Endothelial cell of umbilical vein (primary cell): Measurements from ENCODE around the gene DHX40.

Source experiments
- EZH2 ChIP-seq: IDR thresholded peaks from 2 replicates; pipeline ENCODE4 v1.6.1; 2012; ENCODE audit warnings: borderline replicate concordance, low read depth, mild to moderate bottlenecking, moderate library complexity, low read length, inconsistent platforms; ENCODE audit not compliant: severe bottlenecking
- FOS ChIP-seq: IDR thresholded peaks from 2 replicates; pipeline ENCODE4 v1.6.1; 2011; ENCODE audit warnings: mild to moderate bottlenecking, low read length, moderate library complexity, borderline replicate concordance; ENCODE audit not compliant: insufficient read depth
- GATA2 ChIP-seq: IDR thresholded peaks from 2 replicates; pipeline ENCODE4 v1.7.0; 2011; ENCODE audit warnings: low read depth, mild to moderate bottlenecking, moderate library complexity, mixed read lengths, low read length; ENCODE audit not compliant: insufficient read length, insufficient read depth
- JUN ChIP-seq: IDR thresholded peaks from 2 replicates; pipeline ENCODE4 v1.6.1; 2011; ENCODE audit warnings: borderline replicate concordance, low read depth; ENCODE audit not compliant: insufficient read length, insufficient read depth
- MAX ChIP-seq: IDR thresholded peaks from 2 replicates; pipeline ENCODE4 v1.6.1; 2011; ENCODE audit not compliant: insufficient read depth, insufficient read length
- MYC ChIP-seq: IDR thresholded peaks from one replicate; pipeline ENCODE4 v1.6.1; 2011; ENCODE audit warnings: mild to moderate bottlenecking, low read depth, low read length
- POLR2A ChIP-seq: IDR thresholded peaks from 2 replicates; pipeline ENCODE4 v1.6.1; 2012; ENCODE audit warnings: low read depth, mild to moderate bottlenecking, control low read depth, low read length
- POLR2AphosphoS5 ChIP-seq: IDR thresholded peaks from 2 replicates; pipeline ENCODE4 v1.6.1; 2012; ENCODE audit warnings: low read depth, mild to moderate bottlenecking, control low read depth, low read length, moderate library complexity; ENCODE audit not compliant: insufficient read depth
- TF ChIP-seq, protein P1 (sequence below), 2 donors: IDR thresholded peaks; 1 replicate in 1 of 2; 2 replicates in 1 of 2; pipeline ENCODE4 v1.5.1; 2011; ENCODE audit warnings: low read length in 2 of 2, mild to moderate bottlenecking in 2 of 2, moderate library complexity in 2 of 2, control low read depth in 1 of 2, inconsistent platforms in 1 of 2, low read depth in 1 of 2; ENCODE audit not compliant: insufficient read depth in 1 of 2; ENCODE audit errors: extremely low read depth in 1 of 2

GRCh38 chr17:59565171-59565958 lies at the start of gene DHX40:
- TF ChIP-seq POLR2AphosphoS5 (peak; percentile 57), MAX (peak; percentile 98), EZH2 (no peak), POLR2A (peak; percentile 20), MYC (no peak), GATA2 (no peak), FOS (no peak), JUN (no peak)
- TF ChIP-seq, protein P1, sequence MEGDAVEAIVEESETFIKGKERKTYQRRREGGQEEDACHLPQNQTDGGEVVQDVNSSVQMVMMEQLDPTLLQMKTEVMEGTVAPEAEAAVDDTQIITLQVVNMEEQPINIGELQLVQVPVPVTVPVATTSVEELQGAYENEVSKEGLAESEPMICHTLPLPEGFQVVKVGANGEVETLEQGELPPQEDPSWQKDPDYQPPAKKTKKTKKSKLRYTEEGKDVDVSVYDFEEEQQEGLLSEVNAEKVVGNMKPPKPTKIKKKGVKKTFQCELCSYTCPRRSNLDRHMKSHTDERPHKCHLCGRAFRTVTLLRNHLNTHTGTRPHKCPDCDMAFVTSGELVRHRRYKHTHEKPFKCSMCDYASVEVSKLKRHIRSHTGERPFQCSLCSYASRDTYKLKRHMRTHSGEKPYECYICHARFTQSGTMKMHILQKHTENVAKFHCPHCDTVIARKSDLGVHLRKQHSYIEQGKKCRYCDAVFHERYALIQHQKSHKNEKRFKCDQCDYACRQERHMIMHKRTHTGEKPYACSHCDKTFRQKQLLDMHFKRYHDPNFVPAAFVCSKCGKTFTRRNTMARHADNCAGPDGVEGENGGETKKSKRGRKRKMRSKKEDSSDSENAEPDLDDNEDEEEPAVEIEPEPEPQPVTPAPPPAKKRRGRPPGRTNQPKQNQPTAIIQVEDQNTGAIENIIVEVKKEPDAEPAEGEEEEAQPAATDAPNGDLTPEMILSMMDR (IDR thresholded peaks at IDR 0.05; ENCODE audit: extremely low read depth in 1 of 2, insufficient read depth in 1 of 2, low read depth in 1 of 2, low read length in 2 of 2), result no peak
